ENCODE data around the gene UIMC1.

The UIMC1 gene

GRCh38 chr5:176904276-176904675, 102.3 kb downstream of the UIMC1 start:
- ATAC-seq (replicated peaks; ENCODE audit: extremely low read depth, poor library complexity, severe bottlenecking) (no peak), DNase-seq (ENCODE audit: low spot score in 2 of 2) (no peak)
- Mint-ChIP-seq H3K27ac (ENCODE audit: low read depth) (no peak overlapping the region), H3K27me3 (no peaks in the 10 kb centered on the region), H3K4me3 (no peak overlapping the region), H3K36me3 (ENCODE audit: insufficient read depth) (peaks cover 31% of the 10 kb centered on the region), H3K9me3 (no peaks in the 10 kb centered on the region), H3K4me1 (peaks cover 11% of the 10 kb centered on the region)

- H3K27me3 Mint-ChIP-seq: peaks cover 3% of the 10 kb centered on the region
- no peaks in the 10 kb centered on the region for H3K9me3 Mint-ChIP-seq
- peaks cover 15% of the 10 kb centered on the region for H3K4me1 Mint-ChIP-seq
- H3K36me3 Mint-ChIP-seq (ENCODE audit: insufficient read depth): peaks cover 27% of the 10 kb centered on the region
- no peak for ATAC-seq (replicated peaks; ENCODE audit: extremely low read depth, poor library complexity, severe bottlenecking)
- no peak overlapping the region for H3K4me3 Mint-ChIP-seq
- H3K27ac Mint-ChIP-seq (ENCODE audit: low read depth): no peak overlapping the region
- DNase-seq (ENCODE audit: low spot score in 2 of 2): no peak
Observed at GRCh38 chr5:176902911-176903664, 103.5 kb downstream of the UIMC1 start.

- H3K27ac Mint-ChIP-seq (ENCODE audit: low read depth): peak overlapping the region; percentile 45
- DNase-seq (ENCODE audit: low spot score in 2 of 2) (no peak), ATAC-seq (replicated peaks; ENCODE audit: extremely low read depth, poor library complexity, severe bottlenecking) (no peak)
- peaks cover 15% of the 10 kb centered on the region for H3K4me1 Mint-ChIP-seq
- H3K4me3 Mint-ChIP-seq: no peak overlapping the region
- peaks cover 11% of the 10 kb centered on the region for H3K27me3 Mint-ChIP-seq
- H3K36me3 Mint-ChIP-seq (ENCODE audit: insufficient read depth): peaks cover 25% of the 10 kb centered on the region
- H3K9me3 Mint-ChIP-seq: no peaks in the 10 kb centered on the region
Observed at GRCh38 chr5:176902102-176902814, 104.3 kb downstream of the UIMC1 start.

- no peak for ATAC-seq (replicated peaks; ENCODE audit: extremely low read depth, poor library complexity, severe bottlenecking)
- H3K4me3 Mint-ChIP-seq: no peak overlapping the region
- peaks cover 22% of the 10 kb centered on the region for H3K36me3 Mint-ChIP-seq (ENCODE audit: insufficient read depth)
- no peaks in the 10 kb centered on the region for H3K9me3 Mint-ChIP-seq
- H3K27me3 Mint-ChIP-seq: peaks cover 17% of the 10 kb centered on the region
- peaks cover 15% of the 10 kb centered on the region for H3K4me1 Mint-ChIP-seq
- no peak for DNase-seq (ENCODE audit: low spot score in 2 of 2)
- peak overlapping the region; percentile 45 for H3K27ac Mint-ChIP-seq (ENCODE audit: low read depth)
Observed at GRCh38 chr5:176901260-176902101, 105.1 kb downstream of the UIMC1 start.

GRCh38 chr5:176900780-176901204, 105.8 kb downstream of the UIMC1 start:
- no peaks in the 10 kb centered on the region for H3K9me3 Mint-ChIP-seq

GRCh38 chr5:176899946-176900779, 106.4 kb downstream of the UIMC1 start:
- H3K4me3 Mint-ChIP-seq: no peak overlapping the region
- no peak overlapping the region for H3K27ac Mint-ChIP-seq (ENCODE audit: low read depth)
- H3K27me3 Mint-ChIP-seq: peaks cover 17% of the 10 kb centered on the region
- ATAC-seq (replicated peaks; ENCODE audit: extremely low read depth, poor library complexity, severe bottlenecking) (no peak), DNase-seq (ENCODE audit: low spot score in 2 of 2) (no peak)
- H3K4me1 Mint-ChIP-seq: peaks cover 15% of the 10 kb centered on the region
- H3K9me3 Mint-ChIP-seq: no peaks in the 10 kb centered on the region
- H3K36me3 Mint-ChIP-seq (ENCODE audit: insufficient read depth): peaks cover 15% of the 10 kb centered on the region

More at GRCh38 chr5:176900780-176901204, 105.8 kb downstream of the UIMC1 start:
- peaks cover 15% of the 10 kb centered on the region for H3K4me1 Mint-ChIP-seq
- no peak for ATAC-seq (replicated peaks; ENCODE audit: extremely low read depth, poor library complexity, severe bottlenecking)
- no peak overlapping the region for H3K4me3 Mint-ChIP-seq
- peaks cover 22% of the 10 kb centered on the region for H3K36me3 Mint-ChIP-seq (ENCODE audit: insufficient read depth)
- H3K27me3 Mint-ChIP-seq: peaks cover 17% of the 10 kb centered on the region
- no peak for DNase-seq (ENCODE audit: low spot score in 2 of 2)
- no peak overlapping the region for H3K27ac Mint-ChIP-seq (ENCODE audit: low read depth)

- Mint-ChIP-seq H3K36me3 (ENCODE audit: insufficient read depth) (peaks cover 10% of the 10 kb centered on the region), H3K27ac (ENCODE audit: low read depth) (no peak within 1 kb of the TSS), H3K4me1 (peaks cover 15% of the 10 kb centered on the region), H3K27me3 (peaks cover 18% of the 10 kb centered on the region), H3K9me3 (no peaks in the 10 kb centered on the region), H3K4me3 (no peak within 1 kb of the TSS)
- DNase-seq (ENCODE audit: low spot score in 2 of 2) (no peak), ATAC-seq (replicated peaks; ENCODE audit: extremely low read depth, poor library complexity, severe bottlenecking) (no peak)
Observed at GRCh38 chr5:176899296-176899891, 107.2 kb downstream of the UIMC1 start, which contains the start of gene HK3. HK3 (minus strand) TSS chr5:176899346; CDS start chr5:176896159, 3,187 bp downstream.

GRCh38 chr5:176897263-176897662, 109.3 kb downstream of the UIMC1 start:
- Mint-ChIP-seq H3K36me3 (ENCODE audit: insufficient read depth) (peaks cover 4% of the 10 kb centered on the region), H3K9me3 (no peaks in the 10 kb centered on the region), H3K4me3 (no peak overlapping the region), H3K27ac (ENCODE audit: low read depth) (no peak overlapping the region), H3K27me3 (peaks cover 30% of the 10 kb centered on the region), H3K4me1 (peaks cover 15% of the 10 kb centered on the region)
- ATAC-seq (replicated peaks; ENCODE audit: extremely low read depth, poor library complexity, severe bottlenecking): no peak
- DNase-seq (ENCODE audit: low spot score in 2 of 2): no peak

GRCh38 chr5:176895831-176896230, 110.7 kb downstream of the UIMC1 start:
- Mint-ChIP-seq H3K4me1 (peaks cover 11% of the 10 kb centered on the region), H3K4me3 (no peak overlapping the region), H3K36me3 (ENCODE audit: insufficient read depth) (peaks cover 4% of the 10 kb centered on the region), H3K27ac (ENCODE audit: low read depth) (no peak overlapping the region), H3K27me3 (peaks cover 44% of the 10 kb centered on the region), H3K9me3 (no peaks in the 10 kb centered on the region)
- DNase-seq (ENCODE audit: low spot score in 2 of 2) (no peak), ATAC-seq (replicated peaks; ENCODE audit: extremely low read depth, poor library complexity, severe bottlenecking) (no peak)

GRCh38 chr5:176894298-176894697, 112.3 kb downstream of the UIMC1 start:
- DNase-seq (ENCODE audit: low spot score in 2 of 2): no peak
- Mint-ChIP-seq H3K36me3 (ENCODE audit: insufficient read depth) (peaks cover 4% of the 10 kb centered on the region), H3K4me3 (no peak overlapping the region), H3K27ac (ENCODE audit: low read depth) (no peak overlapping the region), H3K4me1 (peaks cover 4% of the 10 kb centered on the region), H3K27me3 (peaks cover 46% of the 10 kb centered on the region), H3K9me3 (no peaks in the 10 kb centered on the region)
- ATAC-seq (replicated peaks; ENCODE audit: extremely low read depth, poor library complexity, severe bottlenecking): no peak

GRCh38 chr5:176892663-176893062, 113.9 kb downstream of the UIMC1 start:
- Mint-ChIP-seq H3K27ac (ENCODE audit: low read depth) (no peak overlapping the region), H3K27me3 (peaks cover 48% of the 10 kb centered on the region), H3K36me3 (ENCODE audit: insufficient read depth) (peaks cover 2% of the 10 kb centered on the region), H3K4me1 (no peaks in the 10 kb centered on the region), H3K9me3 (no peaks in the 10 kb centered on the region), H3K4me3 (no peak overlapping the region)
- DNase-seq (ENCODE audit: low spot score in 2 of 2) (no peak), ATAC-seq (replicated peaks; ENCODE audit: extremely low read depth, poor library complexity, severe bottlenecking) (no peak)
